Heart left ventricle (tissue), 16 donors: ENCODE measurements around the gene FARSB. TPM values are rescaled to one million over a fixed set of nuclear protein-coding genes. Genes with fewer than 3 reads are reported as not detected.

Experiments
- ATAC-seq, 4 donors: fragments of 200-7000 bp; cut with Tn5 transposase; one replicate each; pipeline ENCODE4 v1.9.1; 2020 to 2022; ENCODE audit warnings: moderate library complexity in 4 of 4, mild to moderate bottlenecking in 3 of 4, moderate number of reproducible peaks in 1 of 4
- DNase-seq, 5 donors: peaks; one replicate each; pipeline ENCODE4 v3.0.0-alpha.2; 2020
- H3K27ac ChIP-seq, 12 donors: fragments of 200-600 bp; sonication (generic) in 4 of 12; one replicate each; pipeline versions ENCODE4 v1.5.0 to v1.8.0; 2016 to 2022; ENCODE audit warnings: mild to moderate bottlenecking in 2 of 12
- H3K27me3 ChIP-seq, 9 donors: fragments of 200-600 bp; sonication (generic) in 2 of 9; one replicate each; pipeline versions ENCODE4 v1.5.1 to v1.8.0; 2016 to 2022; ENCODE audit warnings: mild to moderate bottlenecking in 3 of 9
- H3K36me3 ChIP-seq, 9 donors: fragments of 200-600 bp; sonication (generic) in 2 of 9; one replicate each; pipeline versions ENCODE4 v1.5.0 to v1.8.0; 2018 to 2022; ENCODE audit warnings: mild to moderate bottlenecking in 2 of 9
- H3K4me1 ChIP-seq, 12 donors: fragments of 200-600 bp; sonication (generic) in 4 of 12; one replicate each; pipeline versions ENCODE4 v1.5.0 to v1.8.0; 2016 to 2022; ENCODE audit warnings: mild to moderate bottlenecking in 3 of 12
- H3K4me3 ChIP-seq, 12 donors: fragments of 200-600 bp; sonication (generic) in 4 of 12; one replicate each; pipeline versions ENCODE4 v1.5.0 to v1.8.0; 2017 to 2022; ENCODE audit warnings: mild to moderate bottlenecking in 9 of 12, moderate library complexity in 4 of 12
- H3K9me3 ChIP-seq, 12 donors: fragments of 200-600 bp; sonication (generic) in 4 of 12; one replicate each; pipeline versions ENCODE4 v1.5.0 to v1.8.0; 2016 to 2022; ENCODE audit warnings: mild to moderate bottlenecking in 1 of 12
- CTCF ChIP-seq, 12 donors: fragments of 200-600 bp; sonication (generic) in 4 of 12; IDR thresholded peaks; one replicate each; pipeline versions ENCODE4 v1.5.0 to v1.8.0; 2018 to 2022; ENCODE audit warnings: antibody characterized with exemption in 12 of 12, mild to moderate bottlenecking in 5 of 12
- POLR2A ChIP-seq, 2 donors: fragments of 450-650 bp; IDR thresholded peaks; one replicate each; pipeline ENCODE4 v1.6.1; 2017; ENCODE audit warnings: antibody characterized with exemption in 2 of 2, mild to moderate bottlenecking in 2 of 2, moderate library complexity in 2 of 2
- WGBS, 4 donors: extraction: QIAGEN DNeasy Blood & Tissue Kit in 2 of 4; methylation state at CpG; one replicate each; pipeline versions ENCODE4 v1.1.5 to v1.1.7; 2013 to 2018; 5-methylcytosine and 5-hydroxymethylcytosine counted together
- intact Hi-C, 10 donors: fragments of 100-400 bp; cut with DNase I; formaldehyde crosslinking; loops; one replicate each; pipeline versions ENCODE4 v1.11.1 to v1.14.2; 2022
- polyA plus RNA-seq, 2 donors: library from polyadenylated mRNA; stranded (reverse); fragments of 200-250 nt; gene quantifications; one replicate each; pipeline ENCODE4 v1.2.3, GENCODE V29; 2013
- total RNA-seq, 9 donors: library from RNA; depleted of rRNA in 2 of 9; stranded (reverse); fragments of >200 nt in 2 of 9; fragmentation: NEBNext Ultra II Directional in 3 of 9; extraction: Animal tissue kit (Norgen Biotek cat#: 25700) in 3 of 9; gene quantifications; one replicate each; pipeline versions ENCODE4 v1.1.0 to v1.2.4, GENCODE V29; 2016 to 2023
- donor health status: ischemic (EF 13 %, LVEDD 7.1; RV severe dilation, severe dysfunction).
- donor health status: healthy with polysubstance abuse.
- donor health status: DM: no; HTN: yes; CAD: no.
- donor health status: DM: no; HTN: no; CAD: no.
- donor health status: ischemic (EF 25% LVEDD 6.9; RV normal size, moderate dysfunction).
- donor health status: ischemic (EF 25% LVEDD 5.7; RV mildly dilated, moderate dysfunction).
- donor health status: healthy.
- donor health status: DM: yes; HTN: yes; CAD: no.
- donor health status: ischemic (EF 35%, LVEDD 5.7; RV mildly dilated, moderate dysfunction).
- donor health status: nonischemic (EF 11% LVEDD 7.7; RV severe dilation, severe dysfunction).
- donor health status: DM: yes; HTN: yes; CAD: no.
- donor health status: PGD.
- donor health status: ischemic (EF 29% LVEDD 5.4; RV normal size, mild dysfunction).
- donor health status: nonischemic (EF 23%, LVEDD 6.1; RV moderate dilation, normal function).

FARSB gene
- total and polyA plus RNA-seq, 11 donors = 9.8 to 29.2 (median 19.5) TPM

GRCh38 chr2:222652491-222653255, 3.2 kb downstream of the FARSB start:
- Histone ChIP-seq H3K27me3 (no peaks in the 10 kb centered on the region), H3K4me3 (no peak overlapping the region), H3K27ac (no peak overlapping the region), H3K36me3 (peaks cover 0 to 11% (median 10%) of the 10 kb centered on the region in 9 donors), H3K9me3 (no peaks in the 10 kb centered on the region), H3K4me1 (peaks cover 0 to 38% (median 16%) of the 10 kb centered on the region in 12 donors)
- TF ChIP-seq CTCF (IDR thresholded peaks at IDR 0.05) (no peak), POLR2A (IDR thresholded peaks at IDR 0.05) (no peak)
- WGBS, 4 donors = 78 to 85% (median 81%) methylated on average over 8 of the region's 8 CpGs
- no peak for DNase-seq
- intact Hi-C loops = no loop called here
- no peak for ATAC-seq

DNA sequence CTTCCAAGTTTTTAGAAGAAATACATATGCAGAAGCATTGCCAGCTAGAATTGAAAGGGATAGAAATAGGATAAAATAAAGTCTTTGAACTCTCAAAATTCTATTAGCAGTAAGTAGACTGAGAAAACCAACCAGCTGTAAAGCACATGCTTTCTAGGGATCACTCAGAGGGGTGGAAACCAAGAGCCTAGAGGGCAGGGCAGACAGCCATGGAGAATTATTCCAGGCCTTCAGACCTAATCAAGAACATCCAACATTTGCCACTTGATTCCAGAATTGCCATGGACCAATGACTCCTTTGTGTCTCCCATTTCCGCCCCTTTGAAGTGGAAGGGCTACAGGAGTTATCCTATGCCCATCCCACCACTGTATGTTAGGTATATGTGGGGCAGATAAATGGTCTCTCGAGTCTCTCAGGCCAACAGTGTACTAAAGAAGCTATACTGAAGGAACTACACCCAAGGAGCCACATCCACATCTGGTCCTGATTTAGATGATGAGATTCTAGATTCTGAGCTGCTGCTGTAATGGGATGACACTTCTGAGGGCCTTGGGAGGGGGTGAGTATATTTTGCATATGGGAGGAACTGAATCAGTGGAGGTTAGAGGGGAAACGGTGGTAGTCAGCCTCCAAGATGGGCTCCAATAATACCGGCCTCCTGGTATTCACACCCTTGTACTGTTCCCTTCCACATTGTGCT, 4.0 kb downstream of the FARSB start:
- peaks cover 0 to 35% (median 16%) of the 10 kb centered on the region in 12 donors for H3K4me1 ChIP-seq
- no peak overlapping the region for H3K4me3 ChIP-seq
- ATAC-seq = no peak
- DNase-seq = no peak
- no peaks in the 10 kb centered on the region for H3K27me3 ChIP-seq
- H3K27ac ChIP-seq = no peak overlapping the region
- H3K36me3 ChIP-seq = peaks cover 0 to 19% (median 18%) of the 10 kb centered on the region in 9 donors
- TF ChIP-seq CTCF (IDR thresholded peaks at IDR 0.05) = no peak
- no peak for TF ChIP-seq POLR2A (IDR thresholded peaks at IDR 0.05)
- intact Hi-C loops = no loop called here
- H3K9me3 ChIP-seq = no peaks in the 10 kb centered on the region
- WGBS, 4 donors = 92 to 94% (median 93%) methylated on average over 4 of the region's 4 CpGs

DNA sequence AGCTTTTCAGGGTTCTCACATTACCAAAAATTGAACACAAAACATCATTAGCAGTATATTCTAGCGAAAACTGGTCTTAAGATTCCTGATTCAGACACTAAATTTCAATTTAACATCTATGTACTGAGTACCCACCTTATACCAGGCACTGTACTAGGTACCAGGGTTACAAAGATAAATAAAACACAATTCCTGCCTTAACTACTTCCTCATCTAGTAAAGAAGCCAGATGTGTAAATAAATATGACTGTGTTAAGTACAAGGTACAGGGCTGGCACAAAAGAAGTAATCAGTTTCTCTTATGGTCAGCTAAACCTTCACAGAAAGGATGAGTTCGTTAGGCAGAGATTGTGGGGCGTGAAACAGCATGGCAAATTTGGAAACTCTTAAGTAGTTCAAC, 6.1 kb downstream of the FARSB start:
- intact Hi-C loops = no loop called here
- Histone ChIP-seq H3K4me1 (peaks cover 0 to 25% (median 8%) of the 10 kb centered on the region in 12 donors), H3K27me3 (no peaks in the 10 kb centered on the region), H3K27ac (no peak overlapping the region), H3K9me3 (no peaks in the 10 kb centered on the region), H3K4me3 (no peak overlapping the region), H3K36me3 (peaks cover 0 to 40% (median 33%) of the 10 kb centered on the region in 9 donors)
- TF ChIP-seq CTCF (IDR thresholded peaks at IDR 0.05) (no peak), POLR2A (IDR thresholded peaks at IDR 0.05) (no peak)
- DNase-seq (no peak), ATAC-seq (no peak)
- WGBS, 4 donors = 85 to 94% (median 89%) methylated on average over 3 of the region's 3 CpGs

GRCh38 chr2:222646008-222646407, 9.9 kb downstream of the FARSB start:
- peaks cover 0 to 6% (median 0%) of the 10 kb centered on the region in 12 donors for H3K4me1 ChIP-seq
- H3K9me3 ChIP-seq = no peaks in the 10 kb centered on the region
- TF ChIP-seq CTCF (IDR thresholded peaks at IDR 0.05) = no peak
- no peak for TF ChIP-seq POLR2A (IDR thresholded peaks at IDR 0.05)
- 85 to 92% (median 86%) methylated on average over 3 of the region's 3 CpGs for WGBS, 4 donors
- ATAC-seq (no peak), DNase-seq (no peak)
- H3K27ac ChIP-seq = no peak overlapping the region
- intact Hi-C loops = no loop called here
- no peaks in the 10 kb centered on the region for H3K27me3 ChIP-seq
- peaks cover 0 to 76% (median 61%) of the 10 kb centered on the region in 9 donors for H3K36me3 ChIP-seq
- H3K4me3 ChIP-seq = no peak overlapping the region
